CD14-positive monocyte (primary cell): ENCODE data around the gene FOXL2. TPM values are rescaled to one million over a fixed set of nuclear protein-coding genes. Genes with fewer than 3 reads are reported as not detected.
A peak's percentile ranks its signal among the peaks of the same experiment; 100 is the strongest.

Experiments
- DNase-seq, 3 donors: peaks; one replicate each; pipeline ENCODE4 v3.0.0-alpha.2; 2011 to 2022
- H2AFZ ChIP-seq: 2 replicates; pipeline ENCODE4 v1.6.0; 2012; ENCODE audit warnings: mild to moderate bottlenecking, low read depth, low read length, inconsistent platforms; ENCODE audit not compliant: insufficient read depth, poor library complexity, severe bottlenecking
- H3K27ac ChIP-seq, 2 donors: 1 replicate in 1 of 2; 2 replicates in 1 of 2; pipeline ENCODE4 v1.5.1; 2012 to 2013; ENCODE audit warnings: low read length in 2 of 2, control low read depth in 1 of 2, inconsistent platforms in 1 of 2, low read depth in 1 of 2, mild to moderate bottlenecking in 1 of 2
- H3K27me3 ChIP-seq, 2 donors: one replicate each; pipeline versions ENCODE4 v1.6.0 to v1.6.1; 2011 to 2013; ENCODE audit warnings: low read length in 2 of 2; ENCODE audit not compliant: control insufficient read depth in 2 of 2, insufficient read depth in 2 of 2
- H3K36me3 ChIP-seq, 2 donors: replicated peaks in 1 of 2; 1 replicate in 1 of 2; 2 replicates in 1 of 2; pipeline versions ENCODE4 v1.5.1 to v1.6.1; 2012 to 2013; ENCODE audit warnings: low read length in 2 of 2, control low read depth in 1 of 2, inconsistent platforms in 1 of 2, mild to moderate bottlenecking in 1 of 2; ENCODE audit not compliant: insufficient read depth in 2 of 2, control insufficient read depth in 1 of 2
- H3K4me1 ChIP-seq, 2 donors: 1 replicate in 1 of 2; 2 replicates in 1 of 2; pipeline versions ENCODE4 v1.5.1 to v1.6.1; 2012 to 2013; ENCODE audit warnings: low read length in 2 of 2, control low read depth in 1 of 2, inconsistent platforms in 1 of 2, mild to moderate bottlenecking in 1 of 2, moderate library complexity in 1 of 2; ENCODE audit not compliant: insufficient read depth in 2 of 2, control insufficient read depth in 1 of 2
- H3K4me2 ChIP-seq: replicated peaks from 2 replicates; pipeline ENCODE3; 2012; ENCODE audit warnings: low read length, moderate library complexity, mild to moderate bottlenecking; ENCODE audit not compliant: poor library complexity, severe bottlenecking; ENCODE audit errors: extremely low read depth
- H3K4me3 ChIP-seq, 3 experiments: fragments of 200-600 bp in 1 of 3; sonication (generic) in 1 of 3; replicated peaks in 1 of 3; 1 replicate in 2 of 3; 2 replicates in 1 of 3; pipeline ENCODE4 v1.5.1; 2011 to 2013; ENCODE audit warnings: low read length in 3 of 3, mild to moderate bottlenecking in 3 of 3, control low read depth in 2 of 3, low read depth in 2 of 3, inconsistent platforms in 1 of 3, moderate library complexity in 1 of 3
- H3K79me2 ChIP-seq: 2 replicates; pipeline ENCODE4 v1.6.0; 2012; ENCODE audit warnings: mild to moderate bottlenecking, control low read depth, inconsistent platforms, low read length, moderate library complexity; ENCODE audit not compliant: insufficient read depth
- H3K9ac ChIP-seq: 2 replicates; pipeline ENCODE4 v1.6.0; 2017; ENCODE audit warnings: low read length, mild to moderate bottlenecking; ENCODE audit not compliant: insufficient read depth, poor library complexity, severe bottlenecking
- H3K9me3 ChIP-seq, 2 donors: replicated peaks in 1 of 2; 1 replicate in 1 of 2; 2 replicates in 1 of 2; pipeline versions ENCODE4 v1.5.1 to v1.6.1; 2012 to 2013; ENCODE audit warnings: low read length in 2 of 2, control low read depth in 1 of 2; ENCODE audit not compliant: control insufficient read depth in 1 of 2, insufficient read depth in 1 of 2
- H4K20me1 ChIP-seq: 2 replicates; pipeline ENCODE4 v1.6.0; 2012; ENCODE audit warnings: mild to moderate bottlenecking, low read length, control low read depth, moderate library complexity; ENCODE audit not compliant: insufficient read depth
- H3K27ac Mint-ChIP-seq, 7 donors: one replicate each; pipeline ENCODE4 v1.8.0; 2020; ENCODE audit warnings: mild to moderate bottlenecking in 7 of 7, mixed read lengths in 7 of 7, moderate library complexity in 6 of 7, inconsistent platforms in 2 of 7
- H3K27me3 Mint-ChIP-seq, 3 donors: one replicate each; pipeline ENCODE4 v1.8.0; 2021 to 2022; ENCODE audit warnings: low read depth in 3 of 3, mild to moderate bottlenecking in 3 of 3, mixed read lengths in 3 of 3, moderate library complexity in 3 of 3, inconsistent platforms in 1 of 3
- H3K36me3 Mint-ChIP-seq, 2 donors: one replicate each; pipeline ENCODE4 v1.8.0; 2020; ENCODE audit warnings: mixed read lengths in 2 of 2, inconsistent platforms in 1 of 2, mild to moderate bottlenecking in 1 of 2
- H3K4me1 Mint-ChIP-seq: one replicate; pipeline ENCODE4 v1.8.0; 2020; ENCODE audit warnings: mild to moderate bottlenecking, mixed read lengths
- H3K4me3 Mint-ChIP-seq, 2 donors: one replicate each; pipeline ENCODE4 v1.8.0; 2020; ENCODE audit warnings: mild to moderate bottlenecking in 2 of 2, mixed read lengths in 2 of 2, moderate library complexity in 1 of 2
- H3K9me3 Mint-ChIP-seq, 7 donors: one replicate each; pipeline ENCODE4 v1.8.0; 2020 to 2022; ENCODE audit warnings: mixed read lengths in 7 of 7, mild to moderate bottlenecking in 6 of 7, moderate library complexity in 6 of 7, inconsistent platforms in 2 of 7
- WGBS: methylation state at CpG from one replicate; pipeline ENCODE4 v1.1.5; 2013; ENCODE audit warnings: missing lambda C conversion rate; ENCODE audit not compliant: insufficient coverage; 5-methylcytosine and 5-hydroxymethylcytosine counted together
- intact Hi-C, 2 donors: fragments of 100-400 bp; cut with micrococcal nuclease; formaldehyde crosslinking; loops; one replicate each; pipeline versions ENCODE4 v1.15.0 to v1.15.1; 2023
- polyA plus RNA-seq, 3 donors: library from polyadenylated mRNA; depleted of rRNA in 1 of 3; unstranded in 2 of 3; stranded (reverse) in 1 of 3; fragments of 300-500 nt in 2 of 3; fragments of >200 nt in 1 of 3; fragmentation: Illumina TruSeq in 2 of 3; gene quantifications; 1 replicate in 2 of 3; 2 replicates in 1 of 3; pipeline ENCODE4 v1.2.3, GENCODE V29; 2012 to 2021
- TF ChIP-seq, protein P1 (sequence below): fragments of 200-600 bp; IDR thresholded peaks from one replicate; pipeline ENCODE4 v1.8.0; 2022; ENCODE audit warnings: antibody characterized with exemption, mild to moderate bottlenecking

Gene FOXL2
- polyA plus RNA-seq, 3 donors: not detected

DNA sequence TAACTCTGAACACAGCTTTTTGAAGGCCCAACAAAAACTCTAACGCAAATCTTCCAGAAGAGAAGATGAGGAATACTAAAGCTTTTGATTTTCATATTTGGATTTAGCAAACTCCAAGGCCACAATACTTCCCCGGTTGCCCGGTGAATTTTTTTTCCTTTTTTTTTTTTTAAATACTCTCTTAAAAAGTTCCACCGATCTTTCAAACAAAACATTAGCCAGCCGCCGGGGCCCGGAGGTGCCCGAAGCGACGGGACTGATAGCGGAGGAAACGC is 2.3 kb downstream of the FOXL2 start:
- Histone ChIP-seq H3K4me3 (peak overlapping the region in 1 of 3 experiments; percentile 62), H2AFZ (peak overlapping the region; percentile 27), H3K4me1 (peaks cover 35 to 44% of the 10 kb centered on the region in 2 donors), H3K36me3 (no peaks in the 10 kb centered on the region), H3K9ac (no peak overlapping the region), H3K4me2 (peak overlapping the region; percentile 76), H3K27me3 (peaks cover 90 to 94% of the 10 kb centered on the region in 2 donors), H3K79me2 (no peaks in the 10 kb centered on the region), H3K27ac (no peak overlapping the region), H4K20me1 (no peaks in the 10 kb centered on the region), H3K9me3 (peaks cover 5 to 52% of the 10 kb centered on the region in 2 donors)
- Mint-ChIP-seq H3K36me3 (peaks cover 9 to 29% of the 10 kb centered on the region in 2 donors), H3K4me1 (peaks cover 44% of the 10 kb centered on the region), H3K4me3 (peak overlapping the region; percentile 76 to 97), H3K27ac (no peak overlapping the region), H3K27me3 (peaks cover 92 to 99% (median 94%) of the 10 kb centered on the region in 3 donors), H3K9me3 (peaks cover 0 to 43% (median 32%) of the 10 kb centered on the region in 7 donors)
- 2% methylated on average over 10 of the region's 12 CpGs for WGBS
- TF ChIP-seq, protein P1, sequence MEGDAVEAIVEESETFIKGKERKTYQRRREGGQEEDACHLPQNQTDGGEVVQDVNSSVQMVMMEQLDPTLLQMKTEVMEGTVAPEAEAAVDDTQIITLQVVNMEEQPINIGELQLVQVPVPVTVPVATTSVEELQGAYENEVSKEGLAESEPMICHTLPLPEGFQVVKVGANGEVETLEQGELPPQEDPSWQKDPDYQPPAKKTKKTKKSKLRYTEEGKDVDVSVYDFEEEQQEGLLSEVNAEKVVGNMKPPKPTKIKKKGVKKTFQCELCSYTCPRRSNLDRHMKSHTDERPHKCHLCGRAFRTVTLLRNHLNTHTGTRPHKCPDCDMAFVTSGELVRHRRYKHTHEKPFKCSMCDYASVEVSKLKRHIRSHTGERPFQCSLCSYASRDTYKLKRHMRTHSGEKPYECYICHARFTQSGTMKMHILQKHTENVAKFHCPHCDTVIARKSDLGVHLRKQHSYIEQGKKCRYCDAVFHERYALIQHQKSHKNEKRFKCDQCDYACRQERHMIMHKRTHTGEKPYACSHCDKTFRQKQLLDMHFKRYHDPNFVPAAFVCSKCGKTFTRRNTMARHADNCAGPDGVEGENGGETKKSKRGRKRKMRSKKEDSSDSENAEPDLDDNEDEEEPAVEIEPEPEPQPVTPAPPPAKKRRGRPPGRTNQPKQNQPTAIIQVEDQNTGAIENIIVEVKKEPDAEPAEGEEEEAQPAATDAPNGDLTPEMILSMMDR: no peak
- intact Hi-C loops: loop anchor here in 1 of 2 donors (5.0 kb wide), 1 partner anchor 383 kb away; no protein-coding TSS in a partner anchor
- DNase-seq: no peak

DNA sequence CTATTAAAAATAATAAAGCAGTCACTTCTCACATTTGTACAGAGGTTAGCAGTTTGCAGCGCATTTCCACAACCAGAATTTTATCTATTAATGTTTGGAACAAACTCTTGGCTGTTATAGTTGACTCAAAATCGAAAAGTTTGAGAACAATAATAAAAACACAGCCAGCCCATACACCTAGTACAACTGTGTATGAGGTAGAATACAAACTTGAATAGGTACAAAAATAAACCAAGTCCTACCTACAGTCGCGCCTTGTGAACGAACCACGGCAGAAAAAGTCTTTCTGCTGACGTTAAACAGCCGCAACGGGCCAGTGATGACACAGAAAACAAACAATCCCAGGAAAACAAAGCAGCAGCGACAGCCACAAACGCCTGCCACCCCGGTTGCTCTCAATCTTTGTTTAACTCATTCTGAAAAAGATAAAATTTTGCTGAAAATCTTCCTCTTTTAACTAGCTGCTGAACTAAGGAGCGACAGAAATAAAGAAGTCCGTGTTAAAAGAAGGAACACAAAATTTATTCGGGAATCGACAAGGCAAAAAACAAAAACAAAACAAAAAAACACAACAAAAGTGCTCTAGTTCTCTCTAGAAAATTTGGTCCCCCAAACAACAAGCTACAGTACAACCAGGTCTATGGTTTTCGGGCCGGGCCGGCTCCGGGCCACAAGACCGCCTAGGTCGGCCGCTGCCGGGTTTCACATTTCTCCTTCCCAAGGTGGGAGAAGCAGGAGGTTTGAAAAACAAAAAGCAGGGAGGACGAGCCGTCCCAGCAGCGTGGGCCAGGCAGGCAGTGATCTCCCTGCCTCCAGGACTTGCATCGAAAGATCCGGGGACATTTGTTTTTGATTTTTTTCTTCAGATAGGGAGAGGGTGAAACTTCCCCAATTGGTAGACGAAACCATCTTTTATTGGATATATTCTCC is 2.9 kb downstream of the FOXL2 start:
- no peaks in the 10 kb centered on the region for H4K20me1 ChIP-seq
- H3K9me3 ChIP-seq: peaks cover 5 to 52% of the 10 kb centered on the region in 2 donors
- H3K27ac Mint-ChIP-seq: peak overlapping the region in 1 of 7 donors; percentile 46
- intact Hi-C loops: loop anchor here in 1 of 2 donors (5.0 kb wide), 1 partner anchor 383 kb away; no protein-coding TSS in a partner anchor
- H3K4me1 ChIP-seq: peaks cover 39 to 47% of the 10 kb centered on the region in 2 donors
- DNase-seq: peak in 1 of 3 donors; percentile 24
- H3K36me3 Mint-ChIP-seq: peaks cover 9 to 23% of the 10 kb centered on the region in 2 donors
- H2AFZ ChIP-seq: no peak overlapping the region
- H3K27me3 ChIP-seq: peaks cover 90 to 94% of the 10 kb centered on the region in 2 donors
- TF ChIP-seq, protein P1: no peak
- H3K27me3 Mint-ChIP-seq: peaks cover 91 to 99% (median 94%) of the 10 kb centered on the region in 3 donors
- no peaks in the 10 kb centered on the region for H3K79me2 ChIP-seq
- peak overlapping the region; percentile 76 for H3K4me2 ChIP-seq
- H3K4me3 ChIP-seq: peak overlapping the region in 1 of 3 experiments; percentile 62
- no peak overlapping the region for H3K9ac ChIP-seq
- H3K36me3 ChIP-seq: no peaks in the 10 kb centered on the region
- H3K4me1 Mint-ChIP-seq: peaks cover 45% of the 10 kb centered on the region
- H3K27ac ChIP-seq: no peak overlapping the region
- peak overlapping the region; percentile 67 to 97 for H3K4me3 Mint-ChIP-seq
- peaks cover 0 to 44% (median 29%) of the 10 kb centered on the region in 7 donors for H3K9me3 Mint-ChIP-seq
- WGBS: 4% methylated on average over 15 of the region's 30 CpGs
